ENCODE results near the gene DNAJB5. TPM values are rescaled to one million over a fixed set of nuclear protein-coding genes. Genes with fewer than 3 reads are reported as not detected.
A peak's percentile ranks its signal among the peaks of the same experiment; 100 is the strongest.

DNAJB5 gene
- total RNA-seq, 2 donors from 2014 or later, result 9.9 to 10.6 TPM

- peak overlapping the region; percentile 81 to 94 for H3K4me3 Mint-ChIP-seq
- peaks cover 1 to 2% of the 10 kb centered on the region in 2 donors for H3K36me3 Mint-ChIP-seq (ENCODE audit: insufficient read depth in 2 of 2)
- DNase-seq (peak; percentile 51 to 56), ATAC-seq (replicated peaks in 1 of 2) (no peak)
- no peaks in the 10 kb centered on the region for H3K27me3 Mint-ChIP-seq (ENCODE audit: low read depth)
- peaks cover 93% of the 10 kb centered on the region for H3K4me1 Mint-ChIP-seq (ENCODE audit: low read depth)
- peak overlapping the region; percentile 91 for H3K27ac Mint-ChIP-seq
- H3K9me3 Mint-ChIP-seq, result no peaks in the 10 kb centered on the region
Measured at GRCh38 chr9:34988218-34989002, 1.1 kb upstream of the DNAJB5 start.

- no peaks in the 10 kb centered on the region for H3K9me3 Mint-ChIP-seq
- no peak overlapping the region for H3K27ac Mint-ChIP-seq
- H3K4me3 Mint-ChIP-seq, result peak overlapping the region; percentile 81 to 94
- H3K36me3 Mint-ChIP-seq (ENCODE audit: insufficient read depth in 2 of 2), result peaks cover 1 to 2% of the 10 kb centered on the region in 2 donors
- ATAC-seq (replicated peaks in 1 of 2), result no peak
- no peaks in the 10 kb centered on the region for H3K27me3 Mint-ChIP-seq (ENCODE audit: low read depth)
- peaks cover 88% of the 10 kb centered on the region for H3K4me1 Mint-ChIP-seq (ENCODE audit: low read depth)
- peak; percentile 45 to 51 for DNase-seq
Measured at GRCh38 chr9:34989946-34990635, 546 bp downstream of the DNAJB5 start.

- DNase-seq (no peak), ATAC-seq (replicated peaks in 1 of 2) (no peak)
- H3K4me3 Mint-ChIP-seq, result peak overlapping the region; percentile 72 to 74
- no peaks in the 10 kb centered on the region for H3K27me3 Mint-ChIP-seq (ENCODE audit: low read depth)
- peaks cover 1 to 2% of the 10 kb centered on the region in 2 donors for H3K36me3 Mint-ChIP-seq (ENCODE audit: insufficient read depth in 2 of 2)
- no peaks in the 10 kb centered on the region for H3K9me3 Mint-ChIP-seq
- peaks cover 78% of the 10 kb centered on the region for H3K4me1 Mint-ChIP-seq (ENCODE audit: low read depth)
- H3K27ac Mint-ChIP-seq, result peak overlapping the region; percentile 43
Measured at GRCh38 chr9:34990908-34991606, 1.5 kb downstream of the DNAJB5 start.

- H3K4me3 Mint-ChIP-seq, result peak overlapping the region; percentile 35 to 70
Measured at GRCh38 chr9:34991607-34992375, 2.2 kb downstream of the DNAJB5 start.

GRCh38 chr9:34992376-34992951 lies 2.9 kb downstream of the DNAJB5 start:
- peak; percentile 61 to 74 for DNase-seq

More at GRCh38 chr9:34991607-34992375, 2.2 kb downstream of the DNAJB5 start:
- peak; percentile 59 to 62 for DNase-seq
- Mint-ChIP-seq H3K27me3 (ENCODE audit: low read depth) (no peaks in the 10 kb centered on the region), H3K9me3 (no peaks in the 10 kb centered on the region), H3K4me1 (ENCODE audit: low read depth) (peaks cover 72% of the 10 kb centered on the region), H3K27ac (peak overlapping the region; percentile 82), H3K36me3 (ENCODE audit: insufficient read depth in 2 of 2) (peaks cover 2 to 3% of the 10 kb centered on the region in 2 donors)
- peak in 1 of 2 donors; percentile 11 for ATAC-seq (replicated peaks in 1 of 2)

GRCh38 chr9:34993502-34994259 lies 4.1 kb downstream of the DNAJB5 start:
- H3K27me3 Mint-ChIP-seq (ENCODE audit: low read depth), result no peaks in the 10 kb centered on the region
- DNase-seq (no peak), ATAC-seq (replicated peaks in 1 of 2) (no peak)
- H3K4me3 Mint-ChIP-seq, result no peak overlapping the region
- no peak overlapping the region for H3K27ac Mint-ChIP-seq
- H3K9me3 Mint-ChIP-seq, result no peaks in the 10 kb centered on the region
- H3K36me3 Mint-ChIP-seq (ENCODE audit: insufficient read depth in 2 of 2), result peaks cover 4 to 7% of the 10 kb centered on the region in 2 donors
- peaks cover 70% of the 10 kb centered on the region for H3K4me1 Mint-ChIP-seq (ENCODE audit: low read depth)

More at GRCh38 chr9:34992376-34992951, 2.9 kb downstream of the DNAJB5 start:
- H3K27me3 Mint-ChIP-seq (ENCODE audit: low read depth), result no peaks in the 10 kb centered on the region
- ATAC-seq (replicated peaks in 1 of 2), result peak; percentile 25
- H3K27ac Mint-ChIP-seq, result peak overlapping the region; percentile 82
- H3K36me3 Mint-ChIP-seq (ENCODE audit: insufficient read depth in 2 of 2), result peaks cover 4 to 7% of the 10 kb centered on the region in 2 donors
- H3K4me3 Mint-ChIP-seq, result peak overlapping the region; percentile 35 to 70
- H3K9me3 Mint-ChIP-seq, result no peaks in the 10 kb centered on the region
- H3K4me1 Mint-ChIP-seq (ENCODE audit: low read depth), result peaks cover 72% of the 10 kb centered on the region

- Mint-ChIP-seq H3K27ac (no peak overlapping the region), H3K27me3 (ENCODE audit: low read depth) (no peaks in the 10 kb centered on the region), H3K9me3 (no peaks in the 10 kb centered on the region), H3K36me3 (ENCODE audit: insufficient read depth in 2 of 2) (peaks cover 3 to 7% of the 10 kb centered on the region in 2 donors), H3K4me3 (no peak overlapping the region), H3K4me1 (ENCODE audit: low read depth) (peaks cover 64% of the 10 kb centered on the region)
- no peak for ATAC-seq (replicated peaks in 1 of 2)
- no peak for DNase-seq
Measured at GRCh38 chr9:34994260-34994899, 4.8 kb downstream of the DNAJB5 start.

- Mint-ChIP-seq H3K36me3 (ENCODE audit: insufficient read depth in 2 of 2) (peaks cover 2 to 7% of the 10 kb centered on the region in 2 donors), H3K27ac (no peak overlapping the region), H3K9me3 (no peaks in the 10 kb centered on the region)
Measured at GRCh38 chr9:34994900-34995669, 5.5 kb downstream of the DNAJB5 start.

GRCh38 chr9:34995670-34996060 lies 6.1 kb downstream of the DNAJB5 start:
- no peak for ATAC-seq (replicated peaks in 1 of 2)
- no peak overlapping the region for H3K4me3 Mint-ChIP-seq
- H3K27me3 Mint-ChIP-seq (ENCODE audit: low read depth), result no peaks in the 10 kb centered on the region
- no peak overlapping the region for H3K27ac Mint-ChIP-seq
- peaks cover 2 to 7% of the 10 kb centered on the region in 2 donors for H3K36me3 Mint-ChIP-seq (ENCODE audit: insufficient read depth in 2 of 2)
- H3K4me1 Mint-ChIP-seq (ENCODE audit: low read depth), result peaks cover 58% of the 10 kb centered on the region
- no peak for DNase-seq
- no peaks in the 10 kb centered on the region for H3K9me3 Mint-ChIP-seq

More at GRCh38 chr9:34994900-34995669, 5.5 kb downstream of the DNAJB5 start:
- ATAC-seq (replicated peaks in 1 of 2) (no peak), DNase-seq (no peak)
- Mint-ChIP-seq H3K4me3 (no peak overlapping the region), H3K27me3 (ENCODE audit: low read depth) (no peaks in the 10 kb centered on the region), H3K4me1 (ENCODE audit: low read depth) (peaks cover 61% of the 10 kb centered on the region)

GRCh38 chr9:34996181-34996904 lies 6.8 kb downstream of the DNAJB5 start:
- DNase-seq (no peak), ATAC-seq (replicated peaks in 1 of 2) (no peak)
- Mint-ChIP-seq H3K27me3 (ENCODE audit: low read depth) (no peaks in the 10 kb centered on the region), H3K9me3 (no peaks in the 10 kb centered on the region), H3K36me3 (ENCODE audit: insufficient read depth in 2 of 2) (peaks cover 2 to 7% of the 10 kb centered on the region in 2 donors), H3K4me3 (no peak overlapping the region), H3K4me1 (ENCODE audit: low read depth) (peaks cover 58% of the 10 kb centered on the region), H3K27ac (no peak overlapping the region)

Measured in activated T-cell treated with anti-CD3 and anti-CD28 coated beads, Interleukin-2, amount 50 U/mL, for 72 hours (primary cell).